ENCODE data around the gene SCT.
A peak's percentile ranks its signal among the peaks of the same experiment; 100 is the strongest.

The SCT gene

GRCh38 chr11:621838-622237, 5.1 kb downstream of the SCT start:
- DNase-seq = no peak

DNA sequence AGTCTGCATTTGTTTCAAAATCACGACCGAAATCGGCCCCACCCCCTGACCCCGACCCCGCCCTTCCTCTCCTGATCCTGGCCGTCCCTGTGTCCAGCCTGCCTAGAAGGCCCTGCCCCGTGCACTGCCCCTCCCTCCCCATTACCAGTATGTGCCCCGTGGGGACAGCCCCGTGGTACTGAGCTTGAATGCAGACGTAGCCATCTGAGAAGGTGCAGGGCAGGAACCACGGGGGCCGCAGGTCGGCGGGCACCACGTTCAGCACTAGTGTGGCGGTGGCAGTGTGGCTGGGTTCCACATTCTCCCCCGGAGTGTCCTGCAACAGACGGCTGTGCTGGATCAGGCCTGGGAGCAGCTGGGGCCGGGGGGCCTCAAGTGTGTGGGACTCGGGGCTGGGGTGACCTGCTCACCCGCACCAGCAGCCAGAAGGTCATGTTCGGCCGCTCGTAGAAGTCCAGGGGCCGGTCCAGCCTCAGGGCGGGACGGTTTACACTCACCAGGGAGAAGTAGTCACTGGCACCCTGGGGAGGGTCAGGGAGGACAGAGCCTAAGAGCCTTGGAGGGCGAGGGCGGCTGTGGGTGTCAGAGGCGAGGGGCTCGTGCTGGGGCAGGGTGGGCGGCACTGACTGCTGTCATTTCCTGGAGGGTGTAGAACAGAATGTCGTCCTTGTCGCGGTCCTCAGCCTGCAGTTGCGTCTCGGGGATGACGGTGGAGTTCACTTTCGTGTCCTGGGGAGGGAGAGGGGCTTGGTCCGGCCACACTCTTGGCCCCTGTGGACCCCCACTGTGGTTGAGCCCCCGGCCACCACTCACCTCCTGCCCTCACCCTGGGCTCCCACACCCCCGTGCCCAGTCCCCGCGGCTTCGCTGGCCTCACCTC, 5.8 kb downstream of the SCT start:
- DNase-seq = no peak

DNA sequence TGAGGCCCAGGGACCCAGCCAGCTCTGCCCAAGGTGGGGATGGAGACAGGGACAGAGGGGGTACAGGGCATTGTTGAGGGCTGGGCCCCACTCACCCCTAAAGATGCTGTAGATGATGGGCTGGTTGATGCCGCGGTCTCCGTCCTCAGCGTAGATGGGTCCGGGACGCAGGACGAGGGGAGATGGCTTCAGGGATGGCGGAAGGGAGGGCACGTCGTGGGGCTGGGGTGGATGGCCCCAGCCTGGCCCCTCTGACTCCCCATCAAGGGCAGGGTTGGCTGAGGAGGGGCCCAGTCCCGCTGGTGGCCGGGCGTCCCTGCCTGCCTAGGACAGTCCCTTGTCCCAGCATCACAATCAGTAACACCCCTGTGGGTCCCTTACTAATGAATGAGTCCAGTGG, 6.8 kb downstream of the SCT start:
- DNase-seq = no peak

- no peak for DNase-seq
Observed at GRCh38 chr11:619628-620050, 7.3 kb downstream of the SCT start.

DNA sequence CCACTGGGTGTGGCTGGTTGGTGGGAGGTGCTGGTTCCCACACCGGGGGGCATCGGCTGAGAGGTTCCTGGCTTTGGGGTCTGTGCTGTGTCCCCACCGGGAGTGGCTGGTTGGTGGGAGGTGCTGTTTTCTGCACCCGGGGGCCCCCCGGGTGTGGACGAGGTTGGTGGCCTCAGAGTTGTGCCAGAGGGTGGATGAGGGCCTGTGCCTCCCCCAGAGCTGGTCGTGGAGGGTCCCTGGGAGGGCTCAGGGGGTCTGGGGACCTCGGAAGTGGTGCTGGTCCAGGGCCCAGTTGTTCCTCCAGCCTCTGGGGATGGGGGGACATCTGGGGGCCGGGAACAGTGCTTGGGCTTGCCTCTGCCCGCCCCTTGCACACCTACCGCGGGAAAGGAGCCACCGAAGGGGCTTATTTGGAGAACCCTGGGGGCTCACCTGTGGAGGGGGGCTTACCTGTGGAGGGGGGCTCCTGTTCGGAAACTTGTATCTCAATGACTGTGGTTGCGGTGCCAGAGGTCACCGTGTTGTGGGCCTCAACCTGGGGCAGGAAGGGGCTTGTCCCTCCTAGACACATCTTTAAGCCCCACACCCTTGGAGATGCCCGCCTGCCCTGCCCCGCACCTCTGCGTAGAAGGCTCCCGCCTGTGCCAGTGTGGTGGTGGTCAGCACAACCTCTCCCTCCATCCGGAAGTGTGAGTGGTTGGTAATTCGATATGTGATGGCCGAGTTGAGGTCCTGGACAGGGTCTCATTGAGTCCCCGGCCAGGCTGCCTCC, 7.9 kb downstream of the SCT start:
- no peak for DNase-seq

DNA sequence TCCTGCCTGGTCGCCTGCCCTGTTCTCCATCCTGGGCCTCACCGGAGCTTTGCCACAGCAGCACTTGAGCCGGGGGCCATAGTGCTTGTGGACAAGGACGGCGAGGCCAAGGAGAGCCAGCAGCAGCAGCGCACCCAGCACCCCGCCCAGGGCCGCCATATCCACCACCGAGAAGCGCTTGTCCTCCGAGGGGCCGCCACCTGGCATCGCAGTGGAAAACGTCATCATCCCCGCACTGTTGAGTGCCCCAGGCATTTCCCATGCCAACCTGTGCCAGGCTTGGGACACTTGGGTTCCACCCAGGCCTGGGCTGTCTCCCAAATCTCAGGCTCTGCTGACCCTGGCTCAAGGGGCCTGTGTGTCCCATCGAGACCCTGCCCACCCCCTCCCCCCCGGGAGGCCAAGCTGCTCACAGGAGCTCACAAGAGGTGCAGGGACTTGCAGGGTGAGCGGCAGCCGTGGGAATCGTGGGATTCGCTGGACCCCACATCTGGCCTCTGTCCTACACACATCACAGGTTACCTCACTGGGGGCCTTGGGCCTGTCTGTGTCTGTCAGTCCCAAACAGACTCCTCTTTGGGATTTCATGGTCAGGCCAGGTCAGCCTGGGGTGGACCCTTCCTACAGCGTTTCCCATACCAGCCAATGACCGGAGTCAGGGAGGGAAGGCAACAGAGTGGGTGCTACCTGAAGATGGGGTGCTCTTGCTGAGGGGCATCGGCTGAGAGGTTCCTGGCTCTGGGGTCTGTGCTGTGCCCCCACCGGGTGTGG, 8.9 kb downstream of the SCT start:
- DNase-seq = no peak

DNA sequence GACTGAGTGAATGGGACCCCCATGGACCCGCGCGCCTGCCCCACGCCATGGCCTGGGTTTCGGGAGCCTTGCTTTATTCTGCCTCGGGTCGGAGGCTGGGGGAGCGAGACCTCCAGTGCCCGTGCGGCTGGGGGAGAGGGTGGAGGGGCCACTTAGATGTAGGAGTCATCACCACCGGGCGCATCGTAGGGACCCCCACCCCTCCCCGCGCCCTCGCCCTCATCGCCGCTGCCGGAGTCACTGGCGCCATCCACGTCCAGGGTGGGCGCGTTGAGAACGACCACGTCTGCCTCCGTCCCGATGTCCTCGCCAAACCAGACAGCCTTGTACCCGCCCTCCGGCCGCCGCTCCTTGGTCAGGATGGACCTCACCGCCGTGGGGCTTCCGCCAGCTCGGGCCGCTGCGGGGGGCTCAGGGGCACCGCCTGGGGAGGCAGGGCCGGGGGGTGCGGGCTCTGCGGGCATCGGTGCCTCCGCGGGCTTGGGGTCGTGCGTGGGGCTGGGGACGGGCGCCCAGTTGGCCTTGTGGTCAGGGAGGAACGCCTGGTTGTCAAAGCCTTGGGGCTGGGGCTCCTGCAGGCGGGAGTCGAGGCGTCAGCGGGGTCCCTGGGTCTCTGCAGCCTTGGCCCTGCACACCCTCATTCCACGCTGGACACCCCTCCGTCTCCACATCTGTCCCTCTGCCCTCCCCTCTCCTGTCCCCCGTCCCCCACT, 9.6 kb downstream of the SCT start:
- no peak for DNase-seq

- no peak for DNase-seq
Observed at GRCh38 chr11:616320-617198, 10.4 kb downstream of the SCT start.

DNA sequence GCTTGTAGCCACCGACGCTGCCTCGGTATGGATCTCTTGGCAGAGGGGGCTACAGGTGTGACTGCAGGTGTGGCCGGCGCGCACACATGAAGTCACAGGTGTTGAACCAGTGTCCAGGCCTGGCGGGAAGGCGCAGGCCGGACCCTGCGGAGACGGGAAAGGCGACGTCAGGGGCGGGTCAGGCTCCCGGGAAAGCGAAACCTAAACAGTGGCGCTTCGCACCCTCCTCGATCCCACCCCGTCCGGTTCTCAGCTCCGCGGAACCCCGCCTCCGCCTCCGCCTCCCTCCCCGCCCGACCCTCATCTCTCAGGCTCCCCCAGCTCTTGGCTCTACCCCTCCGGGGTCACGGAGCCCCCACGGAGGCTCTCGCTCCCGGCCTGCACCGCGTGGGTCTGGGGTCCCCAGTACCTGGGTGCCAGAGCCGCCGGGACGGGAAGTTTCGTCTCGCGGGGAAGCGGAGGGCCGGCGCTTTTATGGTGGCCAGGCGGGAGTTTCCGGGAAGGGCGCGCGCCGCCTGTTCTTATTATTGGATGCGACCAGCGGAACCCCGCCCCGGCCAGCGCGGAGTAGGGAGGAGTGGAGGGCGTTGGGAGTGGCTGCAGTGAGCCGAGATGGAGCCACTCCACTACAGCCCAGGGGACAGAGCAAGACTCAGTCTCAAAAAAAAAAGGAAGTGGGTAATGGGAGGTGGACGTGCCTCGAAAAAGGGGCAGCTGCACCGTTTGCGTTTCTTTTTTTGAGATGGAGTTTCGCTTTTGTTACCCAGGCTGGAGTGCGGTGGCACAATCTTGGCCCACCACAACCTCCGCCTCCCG, 11.3 kb downstream of the SCT start, which contains the start of gene IRF7:
TSS of gene IRF7 (minus strand) at position 447 of the 816 bp plus-strand sequence. CDS start 586 bp downstream, outside the sequence.
- no peak for DNase-seq

GRCh38 chr11:614623-615503, 12.1 kb downstream of the SCT start:
- DNase-seq = no peak

DNA sequence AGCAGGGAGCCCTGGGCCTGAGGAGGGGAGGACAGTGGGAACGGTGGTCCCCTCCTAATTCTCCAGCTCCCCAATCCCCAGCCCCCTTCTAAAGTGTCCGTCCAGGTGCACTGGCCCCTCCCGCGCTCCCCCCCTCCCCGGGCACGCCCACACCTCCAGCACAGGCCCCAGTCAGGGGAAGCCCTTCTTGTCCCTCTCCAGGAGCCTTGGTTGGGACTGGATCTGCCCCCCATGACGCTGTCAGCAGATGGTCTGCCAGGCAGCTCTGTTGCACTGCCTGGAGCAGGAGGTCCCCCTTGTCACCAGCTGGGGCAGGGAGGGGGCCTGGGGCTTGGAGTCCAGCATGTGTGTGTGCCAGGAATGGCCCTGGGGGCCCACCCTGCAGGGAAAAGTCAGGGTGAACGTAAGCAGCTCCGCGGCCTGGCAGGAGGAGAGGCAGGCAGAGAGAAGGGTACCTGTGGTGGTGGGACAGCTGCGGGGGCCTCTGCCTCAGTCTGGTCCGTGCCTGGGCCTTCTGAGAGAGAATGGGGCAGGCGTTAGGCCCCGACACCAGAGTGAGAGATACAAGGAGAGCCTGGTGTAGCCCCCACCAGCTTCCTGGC, 12.9 kb downstream of the SCT start:
- no peak for DNase-seq

- no peak for DNase-seq
Observed at GRCh38 chr11:613369-613968, 13.5 kb downstream of the SCT start.

GRCh38 chr11:612961-613300, 14.1 kb downstream of the SCT start:
- DNase-seq = no peak

DNA sequence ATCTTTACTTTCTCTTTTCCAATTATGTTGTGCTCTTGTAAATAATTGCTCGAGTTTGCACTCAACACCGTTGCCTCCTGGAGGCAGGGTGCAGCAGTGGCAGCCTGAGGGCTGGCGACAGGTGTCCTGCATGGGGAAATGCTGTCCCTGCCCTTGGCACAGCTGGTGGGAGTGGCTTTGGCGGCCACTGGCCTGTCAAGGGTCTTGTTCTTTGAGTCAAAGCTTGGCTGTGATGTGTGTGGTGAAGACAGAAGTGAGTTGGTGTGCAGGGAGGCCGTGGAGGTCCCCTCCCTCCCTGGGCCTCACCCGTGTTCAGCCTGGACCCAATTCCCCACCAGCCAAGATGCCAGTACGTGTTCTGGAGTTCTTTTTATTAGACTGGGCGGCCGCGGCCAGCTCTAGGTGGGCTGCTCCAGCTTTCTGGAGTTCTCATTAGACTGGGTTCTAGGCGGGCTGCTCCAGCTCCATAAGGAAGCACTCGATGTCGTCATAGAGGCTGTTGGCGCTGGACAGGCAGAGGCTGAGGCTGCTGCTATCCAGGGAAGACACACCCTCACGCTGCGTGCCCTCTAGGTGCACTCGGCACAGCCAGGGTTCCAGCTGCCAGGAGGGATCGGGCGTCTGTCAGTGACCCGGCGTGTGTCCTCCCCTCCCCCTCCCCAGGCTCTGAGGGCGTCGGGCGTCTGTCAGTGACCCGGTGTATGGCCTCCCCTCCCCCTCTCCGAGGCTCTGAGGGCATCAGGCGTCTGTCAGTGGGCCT, 14.6 kb downstream of the SCT start:
- DNase-seq = peak in 1 of 2 experiments; percentile 34

- DNase-seq = no peak
Observed at GRCh38 chr11:611001-611996, 15.7 kb downstream of the SCT start.

GRCh38 chr11:610146-610801, 16.7 kb downstream of the SCT start:
- no peak for DNase-seq

Data from NCI-H524 (cell line).